Chondrocyte (in vitro differentiated cells): Measurements from ENCODE around the gene NDST4. TPM values are rescaled to one million over a fixed set of nuclear protein-coding genes. Genes with fewer than 3 reads are reported as not detected.

Experiments
- DNase-seq: peaks from one replicate; pipeline ENCODE4 v3.0.0; 2021; ENCODE audit warnings: mixed read lengths, low spot score
- H3K27ac Mint-ChIP-seq: one replicate; pipeline ENCODE4 v1.8.0; 2021; ENCODE audit warnings: mild to moderate bottlenecking, moderate library complexity, mixed read lengths; ENCODE audit not compliant: unreplicated experiment
- H3K27me3 Mint-ChIP-seq: 2 replicates; pipeline ENCODE4 v1.8.0; 2021; ENCODE audit warnings: low read depth, mixed read lengths
- H3K36me3 Mint-ChIP-seq: 2 replicates; pipeline ENCODE4 v1.8.0; 2021; ENCODE audit warnings: low read depth, mixed read lengths
- H3K4me1 Mint-ChIP-seq: 2 replicates; pipeline ENCODE4 v1.8.0; 2021; ENCODE audit warnings: low read depth, mild to moderate bottlenecking, mixed read lengths
- H3K4me3 Mint-ChIP-seq: one replicate; pipeline ENCODE4 v1.8.0; 2021; ENCODE audit warnings: mild to moderate bottlenecking, moderate library complexity, mixed read lengths; ENCODE audit not compliant: unreplicated experiment
- H3K9me3 Mint-ChIP-seq: 2 replicates; pipeline ENCODE4 v1.8.0; 2021; ENCODE audit warnings: low read depth, mixed read lengths
- CTCF ChIP-seq: fragments of 200-600 bp; sonication (generic); IDR thresholded peaks from 2 replicates; pipeline ENCODE4 v1.5.0; 2021; ENCODE audit warnings: antibody characterized with exemption, mild to moderate bottlenecking, moderate library complexity
- total RNA-seq: library from RNA; stranded (reverse); gene quantifications from 3 replicates; pipeline ENCODE4 v1.2.1, GENCODE V29; 2021

Gene NDST4
- total RNA-seq, 1 donor from 2014 or later = not detected

DNA sequence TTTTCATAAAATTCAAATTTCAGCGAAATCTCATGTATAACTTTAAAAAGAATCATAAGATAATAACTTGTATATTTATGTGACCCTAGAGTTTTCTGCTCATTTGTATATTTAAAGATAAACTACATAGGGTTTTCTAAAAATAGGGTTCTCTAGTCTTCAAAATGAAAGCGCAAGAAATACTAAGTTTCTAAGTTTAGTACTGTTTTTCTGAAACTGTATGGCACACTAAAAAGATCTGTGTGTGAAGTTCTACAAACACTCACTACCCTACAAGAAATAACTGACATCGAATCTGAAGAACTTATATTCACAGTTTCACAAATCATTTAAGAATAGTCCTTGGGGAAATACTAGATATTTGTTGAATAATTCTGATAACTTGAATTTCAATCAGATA, 38.7 kb upstream of the NDST4 start:
- no peaks in the 10 kb centered on the region for H3K36me3 Mint-ChIP-seq
- DNase-seq = no peak
- H3K4me1 Mint-ChIP-seq = peaks cover 2% of the 10 kb centered on the region
- H3K27me3 Mint-ChIP-seq = no peaks in the 10 kb centered on the region
- TF ChIP-seq CTCF = no peak
- H3K4me3 Mint-ChIP-seq = no peak overlapping the region
- no peaks in the 10 kb centered on the region for H3K9me3 Mint-ChIP-seq
- no peak overlapping the region for H3K27ac Mint-ChIP-seq

DNA sequence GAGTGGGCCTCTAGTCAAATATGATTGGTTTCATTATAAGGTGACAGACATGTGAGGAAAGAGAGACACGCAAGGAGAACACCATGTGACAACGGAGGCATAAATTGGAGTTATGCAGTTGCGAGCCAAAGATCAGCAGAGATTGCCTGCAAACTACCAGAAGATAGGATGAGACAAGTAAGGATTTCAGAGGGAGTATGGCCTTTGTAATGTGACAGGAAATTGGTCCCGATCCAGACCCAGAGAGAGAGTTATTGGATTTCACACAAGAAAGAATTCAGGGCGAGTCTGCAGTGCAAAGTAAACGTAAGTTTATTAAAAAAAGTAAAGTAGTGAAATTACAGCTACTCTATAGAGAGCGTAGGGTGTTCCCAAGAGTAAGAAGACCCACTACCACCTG, 35.7 kb upstream of the NDST4 start:
- no peak for DNase-seq
- Mint-ChIP-seq H3K27ac (no peak overlapping the region), H3K4me3 (no peak overlapping the region), H3K36me3 (no peaks in the 10 kb centered on the region), H3K9me3 (no peaks in the 10 kb centered on the region), H3K4me1 (peaks cover 2% of the 10 kb centered on the region), H3K27me3 (no peaks in the 10 kb centered on the region)
- TF ChIP-seq CTCF = no peak

- H3K4me1 Mint-ChIP-seq = peaks cover 2% of the 10 kb centered on the region
- H3K27me3 Mint-ChIP-seq = no peaks in the 10 kb centered on the region
- DNase-seq = no peak
- no peaks in the 10 kb centered on the region for H3K9me3 Mint-ChIP-seq
- no peak overlapping the region for H3K27ac Mint-ChIP-seq
- no peak for TF ChIP-seq CTCF
- H3K4me3 Mint-ChIP-seq = no peak overlapping the region
- H3K36me3 Mint-ChIP-seq = no peaks in the 10 kb centered on the region
These were observed 32.2 kb upstream of the NDST4 start for GRCh38 chr4:115145393-115146160.

DNA sequence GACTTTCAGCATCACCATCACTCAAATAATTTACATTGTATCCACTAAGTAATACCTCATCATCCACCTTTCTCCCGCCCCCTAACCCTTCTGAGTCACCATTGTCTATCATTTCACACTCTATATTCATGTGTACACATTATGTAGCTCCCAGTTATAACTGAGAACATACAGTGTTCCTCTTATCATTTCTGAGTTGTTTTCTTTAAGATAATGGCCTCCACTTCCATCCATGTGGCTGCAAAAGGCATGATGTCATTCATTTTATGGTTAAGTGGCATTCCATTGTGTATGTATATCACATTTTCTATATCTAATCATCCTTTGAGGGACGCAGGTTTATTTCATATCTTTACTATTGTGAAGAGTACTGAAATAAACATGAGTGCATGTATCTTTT, 14.6 kb upstream of the NDST4 start:
- Mint-ChIP-seq H3K36me3 (no peaks in the 10 kb centered on the region), H3K27me3 (no peaks in the 10 kb centered on the region), H3K4me3 (no peak overlapping the region), H3K4me1 (peaks cover 12% of the 10 kb centered on the region), H3K9me3 (peaks cover 2% of the 10 kb centered on the region), H3K27ac (no peak overlapping the region)
- TF ChIP-seq CTCF = no peak
- no peak for DNase-seq

GRCh38 chr4:115126491-115126890, 13.1 kb upstream of the NDST4 start:
- H3K4me1 Mint-ChIP-seq = peaks cover 12% of the 10 kb centered on the region
- H3K36me3 Mint-ChIP-seq = no peaks in the 10 kb centered on the region
- H3K9me3 Mint-ChIP-seq = peaks cover 2% of the 10 kb centered on the region
- no peak overlapping the region for H3K27ac Mint-ChIP-seq
- H3K4me3 Mint-ChIP-seq = no peak overlapping the region
- TF ChIP-seq CTCF = no peak
- no peaks in the 10 kb centered on the region for H3K27me3 Mint-ChIP-seq
- DNase-seq = no peak
